ENCODE measurements around the gene SYT2.

- no peak for TF ChIP-seq MAFK (IDR thresholded peaks at IDR 0.05; ENCODE audit: low read length)
- no peak for TF ChIP-seq NRF1 (conservative IDR thresholded peaks at IDR 0.05 in 1 of 2, IDR thresholded peaks at IDR 0.05 in 1 of 2)
- no peak for TF ChIP-seq ELF4 (CRISPR knock-in tag; IDR thresholded peaks at IDR 0.05)
- no peak for TF ChIP-seq DACH1 (IDR thresholded peaks at IDR 0.05; ENCODE audit: partially characterized antibody)
- no peak for TF ChIP-seq MXD1 (CRISPR knock-in tag; IDR thresholded peaks at IDR 0.05; ENCODE audit: borderline replicate concordance, poor library complexity, severe bottlenecking)
- TF ChIP-seq EP300 (IDR thresholded peaks at IDR 0.05; ENCODE audit: low read length), result no peak
- no peak for TF ChIP-seq SP1 (CRISPR knock-in tag; IDR thresholded peaks at IDR 0.05)
- no peak for TF ChIP-seq ZNF232 (CRISPR knock-in tag; IDR thresholded peaks at IDR 0.05)
Measured at GRCh38 chr1:202561240-202561639, 149.0 kb downstream of the SYT2 start.
